Ectodermal cell (in vitro differentiated cells): ENCODE data around the gene BCL2L11.

Experiments
- H3K27ac ChIP-seq: 2 replicates; pipeline ENCODE4 v1.7.0; 2013; ENCODE audit warnings: mild to moderate bottlenecking, low read depth, low read length; ENCODE audit not compliant: insufficient read depth, poor library complexity, severe bottlenecking
- H3K27me3 ChIP-seq: 2 replicates; pipeline ENCODE4 v1.7.0; 2013; ENCODE audit warnings: mild to moderate bottlenecking, low read length; ENCODE audit not compliant: insufficient read depth, control insufficient read depth, poor library complexity, severe bottlenecking
- H3K36me3 ChIP-seq: one replicate; pipeline ENCODE4 v1.7.0; 2013; ENCODE audit warnings: low read length; ENCODE audit not compliant: control insufficient read depth, insufficient read depth
- H3K4me1 ChIP-seq: one replicate; pipeline ENCODE4 v1.7.0; 2013; ENCODE audit warnings: low read length; ENCODE audit not compliant: control insufficient read depth, insufficient read depth
- H3K4me3 ChIP-seq: 2 replicates; pipeline ENCODE4 v1.7.0; 2013; ENCODE audit warnings: low read depth, low read length, control low read depth; ENCODE audit not compliant: insufficient read depth
- H3K9me3 ChIP-seq: 2 replicates; pipeline ENCODE4 v1.7.0; 2013; ENCODE audit warnings: mild to moderate bottlenecking, low read length, moderate library complexity; ENCODE audit not compliant: control insufficient read depth
- WGBS, 2 experiments: methylation state at CpG; one replicate each; pipeline ENCODE4 v1.1.7; 2013; ENCODE audit warnings: missing lambda C conversion rate in 2 of 2; 5-methylcytosine and 5-hydroxymethylcytosine counted together

The BCL2L11 gene

DNA sequence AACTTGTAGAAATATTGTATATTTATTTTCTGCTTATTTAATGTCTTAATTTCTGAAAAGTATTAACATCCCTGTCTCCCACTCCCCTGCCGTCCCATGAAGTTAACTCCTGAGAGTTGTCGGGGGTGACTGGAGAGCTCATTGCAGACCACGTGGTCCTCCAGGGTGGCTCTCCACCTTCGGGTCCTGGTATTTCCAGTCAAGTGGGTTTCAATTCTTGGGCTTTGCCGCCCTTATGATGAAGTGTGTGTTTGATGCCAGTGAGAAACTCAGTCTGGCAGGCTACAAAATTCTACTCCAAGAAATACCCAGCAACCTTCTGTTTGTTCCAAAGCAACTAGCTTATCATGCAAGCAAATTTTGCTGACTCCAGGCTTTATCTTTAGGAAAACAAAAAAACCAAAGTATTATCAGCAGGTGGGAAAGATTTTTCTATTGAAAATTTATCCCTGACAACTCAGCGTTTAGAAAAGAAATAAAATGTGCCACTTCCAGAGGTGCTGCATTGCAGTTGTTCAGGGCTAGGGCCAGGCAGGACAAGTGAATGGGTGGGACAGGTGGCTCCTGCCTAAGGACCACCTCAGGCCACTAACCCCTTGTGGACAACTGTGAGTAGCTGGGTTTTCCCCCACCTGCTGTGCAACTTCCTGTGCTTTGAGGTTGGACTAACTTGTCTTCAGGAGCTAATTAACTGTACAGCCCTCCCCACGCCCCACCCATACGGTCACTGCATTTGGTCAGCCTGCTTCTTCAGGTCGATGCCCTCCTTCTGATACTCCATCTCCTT, 46.6 kb downstream of the BCL2L11 start:
- Histone ChIP-seq H3K36me3 (peaks cover 7% of the 10 kb centered on the region), H3K27ac (no peak overlapping the region), H3K9me3 (no peaks in the 10 kb centered on the region), H3K4me1 (peaks cover 19% of the 10 kb centered on the region), H3K27me3 (no peaks in the 10 kb centered on the region), H3K4me3 (no peak overlapping the region)
- 91% methylated on average over 8 to 9 of the region's 9 CpGs for WGBS, 2 experiments

DNA sequence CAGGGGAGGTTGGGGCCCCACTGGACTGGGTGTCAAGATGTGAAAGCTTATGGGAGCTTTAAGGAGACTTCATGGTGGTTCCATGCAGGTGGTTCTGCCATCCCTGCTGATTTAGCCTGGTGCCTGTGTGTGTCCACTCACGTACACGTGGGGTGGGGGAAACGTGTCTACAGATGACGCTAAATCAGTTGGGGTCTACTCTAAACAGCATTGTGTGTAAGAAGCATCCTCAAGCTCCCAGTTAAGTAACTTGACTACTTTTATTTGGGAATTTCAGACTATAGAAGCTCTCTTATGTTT, 47.1 kb downstream of the BCL2L11 start:
- no peak overlapping the region for H3K4me3 ChIP-seq
- peaks cover 15% of the 10 kb centered on the region for H3K4me1 ChIP-seq
- H3K27me3 ChIP-seq: no peaks in the 10 kb centered on the region
- 96% methylated on average over 4 of the region's 4 CpGs for WGBS, 2 experiments
- H3K27ac ChIP-seq: no peak overlapping the region
- H3K9me3 ChIP-seq: no peaks in the 10 kb centered on the region
- peaks cover 7% of the 10 kb centered on the region for H3K36me3 ChIP-seq

DNA sequence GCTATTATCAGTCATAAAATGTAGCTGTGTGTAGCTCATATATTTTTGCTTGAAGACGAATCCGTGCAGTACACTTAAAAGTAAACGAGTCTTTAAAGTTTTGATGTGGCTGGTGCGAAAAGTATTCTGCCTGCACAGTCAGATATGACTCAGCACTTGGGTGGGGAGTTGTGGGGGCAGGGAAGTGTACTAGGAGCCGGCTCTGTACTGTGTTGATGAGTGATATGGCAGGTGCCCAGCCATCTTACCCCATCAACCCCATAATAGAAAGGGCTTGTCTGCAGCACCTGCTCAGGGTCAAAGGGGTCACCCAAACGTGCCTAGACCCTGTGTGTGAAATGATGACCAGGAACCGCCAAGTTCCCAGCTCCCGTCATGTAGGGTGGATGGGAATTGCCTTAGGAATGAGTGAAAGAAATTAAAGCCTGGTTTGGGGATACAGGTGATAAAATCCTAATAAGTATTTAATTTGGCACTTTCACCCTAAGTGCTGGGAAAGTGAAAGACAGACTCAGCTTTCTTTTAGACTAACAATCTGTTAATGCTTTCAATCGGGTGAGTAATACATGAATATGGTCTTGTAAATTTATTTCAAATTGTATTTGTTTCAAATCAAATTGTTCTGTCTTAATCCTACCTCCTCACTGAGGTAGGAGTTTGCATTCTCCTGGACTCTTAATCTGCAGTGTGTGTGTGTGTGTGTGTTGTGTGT, 48.0 kb downstream of the BCL2L11 start:
- H3K9me3 ChIP-seq: no peaks in the 10 kb centered on the region
- H3K36me3 ChIP-seq: peaks cover 7% of the 10 kb centered on the region
- peak overlapping the region; percentile 19 for H3K27ac ChIP-seq
- H3K4me3 ChIP-seq: no peak overlapping the region
- H3K4me1 ChIP-seq: peaks cover 7% of the 10 kb centered on the region
- 93% methylated on average over 7 to 8 of the region's 9 CpGs for WGBS, 2 experiments
- no peaks in the 10 kb centered on the region for H3K27me3 ChIP-seq

DNA sequence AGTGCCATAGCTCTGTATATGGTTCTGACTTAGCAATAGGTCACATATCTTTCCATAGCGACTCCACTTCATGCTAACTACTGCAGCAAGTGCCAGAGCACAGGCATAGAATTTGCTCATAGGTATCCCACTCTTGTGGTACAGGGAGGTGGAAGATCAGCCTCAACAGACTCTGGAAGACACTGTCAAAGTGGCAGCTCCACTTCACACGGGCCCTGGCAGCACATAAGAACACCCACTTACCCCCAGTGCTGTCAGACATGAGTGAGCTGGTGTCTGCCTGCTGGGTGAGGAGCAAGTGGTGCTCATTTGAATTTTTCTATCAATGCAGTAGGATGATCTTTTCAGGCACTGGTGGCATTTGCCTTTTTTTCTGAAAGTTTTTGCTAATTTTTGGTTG, 48.6 kb downstream of the BCL2L11 start:
- Histone ChIP-seq H3K4me1 (peaks cover 5% of the 10 kb centered on the region), H3K36me3 (peaks cover 7% of the 10 kb centered on the region), H3K4me3 (no peak overlapping the region), H3K27ac (peak overlapping the region; percentile 19), H3K27me3 (no peaks in the 10 kb centered on the region), H3K9me3 (no peaks in the 10 kb centered on the region)
- WGBS, 2 experiments: 74 to 80% methylated on average over 2 of the region's 2 CpGs

DNA sequence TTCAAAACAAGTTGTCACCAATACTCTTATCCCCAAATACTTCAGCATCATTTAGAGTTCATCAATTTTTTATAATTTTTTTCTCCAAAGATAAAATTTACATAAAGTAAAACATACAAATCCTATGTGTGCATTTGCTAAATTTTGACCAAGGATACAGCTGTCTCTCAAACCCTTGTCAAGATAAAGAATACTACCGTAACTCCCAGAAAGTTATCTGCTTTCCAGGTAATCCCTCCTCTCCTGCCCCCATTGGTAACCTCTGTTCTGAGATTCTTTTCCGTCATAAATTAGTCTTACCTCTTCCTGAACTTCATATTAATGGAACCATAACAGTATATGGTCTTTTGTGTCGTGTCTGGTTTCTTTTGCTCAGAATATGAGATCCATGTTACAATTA, 49.2 kb downstream of the BCL2L11 start:
- H3K27ac ChIP-seq: no peak overlapping the region
- H3K9me3 ChIP-seq: no peaks in the 10 kb centered on the region
- no peak overlapping the region for H3K4me3 ChIP-seq
- H3K4me1 ChIP-seq: peaks cover 5% of the 10 kb centered on the region
- H3K27me3 ChIP-seq: no peaks in the 10 kb centered on the region
- H3K36me3 ChIP-seq: peaks cover 7% of the 10 kb centered on the region
- 99 to 100% methylated on average over 3 of the region's 3 CpGs for WGBS, 2 experiments

DNA sequence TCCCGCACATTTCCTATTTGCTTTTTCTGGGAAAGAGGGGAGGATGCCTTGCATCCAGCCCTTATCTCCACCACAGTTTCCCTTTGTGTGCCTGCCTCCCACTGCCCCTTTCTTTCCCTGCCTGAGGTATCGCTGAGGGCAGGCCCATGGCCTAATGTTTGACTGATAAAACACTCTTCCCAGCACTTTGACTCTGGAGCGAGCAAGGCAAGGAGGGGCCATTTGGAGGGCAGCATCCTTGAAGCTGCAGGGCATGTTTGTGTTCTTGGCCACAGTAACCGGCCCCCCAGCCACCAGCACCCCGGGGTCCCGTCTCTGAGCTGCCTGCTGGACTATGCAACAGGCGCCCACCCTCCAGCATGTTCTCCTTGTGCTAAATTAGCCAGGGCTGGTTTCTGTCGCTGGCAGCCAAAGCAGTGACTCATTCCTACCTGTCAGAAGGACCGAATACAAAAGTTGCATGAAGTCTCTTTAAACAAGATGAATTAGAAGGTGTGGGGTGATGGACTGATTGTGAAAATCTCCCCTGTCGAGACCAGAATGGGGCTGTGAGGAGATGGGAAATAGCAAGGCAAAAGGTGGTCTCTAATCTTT, 50.7 kb downstream of the BCL2L11 start:
- WGBS, 2 experiments: 73 to 74% methylated on average over 10 of the region's 10 CpGs
- Histone ChIP-seq H3K4me3 (no peak overlapping the region), H3K36me3 (peaks cover 1% of the 10 kb centered on the region), H3K27ac (no peak overlapping the region), H3K9me3 (no peaks in the 10 kb centered on the region), H3K27me3 (no peaks in the 10 kb centered on the region), H3K4me1 (peaks cover 5% of the 10 kb centered on the region)

DNA sequence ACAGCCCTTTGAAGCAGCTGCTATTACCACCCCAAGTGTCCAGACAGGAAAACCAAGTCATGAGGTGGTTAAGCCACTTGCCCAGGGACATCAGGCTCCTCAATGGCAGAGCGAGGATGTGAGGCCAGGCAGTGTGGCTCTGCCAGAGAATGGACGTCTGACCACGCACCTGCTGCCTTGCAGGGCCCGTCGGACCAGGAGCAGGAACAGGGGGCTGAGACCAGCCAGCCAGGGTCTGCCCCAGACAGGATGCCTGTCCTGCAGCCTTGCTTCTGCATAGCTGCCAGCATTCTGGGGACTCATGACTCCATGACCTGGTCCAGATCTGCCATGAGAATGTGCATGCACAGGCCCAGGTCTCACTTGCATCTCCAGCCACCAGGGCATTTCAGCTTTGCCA, 52.0 kb downstream of the BCL2L11 start:
- Histone ChIP-seq H3K27me3 (no peaks in the 10 kb centered on the region), H3K4me1 (peaks cover 5% of the 10 kb centered on the region), H3K27ac (no peak overlapping the region), H3K4me3 (no peak overlapping the region), H3K9me3 (no peaks in the 10 kb centered on the region), H3K36me3 (no peaks in the 10 kb centered on the region)
- 94 to 95% methylated on average over 5 of the region's 5 CpGs for WGBS, 2 experiments

DNA sequence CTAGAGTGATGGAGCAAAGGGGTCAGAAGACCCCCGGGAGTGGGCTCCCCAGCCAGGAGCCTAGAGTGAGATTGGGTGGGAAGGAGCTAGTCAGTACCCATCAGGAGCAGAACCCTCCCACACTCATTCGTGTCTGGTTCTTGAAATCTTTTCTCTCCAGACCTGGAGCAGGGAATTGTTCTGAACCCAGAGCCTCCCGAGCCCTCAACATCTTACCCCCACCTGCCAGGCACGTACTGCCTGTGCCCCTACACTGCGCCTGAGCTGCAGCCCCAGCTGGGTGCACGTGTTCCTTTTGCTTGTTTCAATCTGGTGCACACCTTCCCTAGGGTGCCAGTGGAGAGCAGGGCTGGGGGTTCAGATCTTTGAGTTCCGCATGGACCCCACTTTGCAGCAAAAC, 52.6 kb downstream of the BCL2L11 start:
- Histone ChIP-seq H3K4me1 (peaks cover 5% of the 10 kb centered on the region), H3K36me3 (no peaks in the 10 kb centered on the region), H3K9me3 (no peaks in the 10 kb centered on the region), H3K27ac (no peak overlapping the region), H3K4me3 (no peak overlapping the region), H3K27me3 (no peaks in the 10 kb centered on the region)
- WGBS, 2 experiments: 93% methylated on average over 7 of the region's 7 CpGs

DNA sequence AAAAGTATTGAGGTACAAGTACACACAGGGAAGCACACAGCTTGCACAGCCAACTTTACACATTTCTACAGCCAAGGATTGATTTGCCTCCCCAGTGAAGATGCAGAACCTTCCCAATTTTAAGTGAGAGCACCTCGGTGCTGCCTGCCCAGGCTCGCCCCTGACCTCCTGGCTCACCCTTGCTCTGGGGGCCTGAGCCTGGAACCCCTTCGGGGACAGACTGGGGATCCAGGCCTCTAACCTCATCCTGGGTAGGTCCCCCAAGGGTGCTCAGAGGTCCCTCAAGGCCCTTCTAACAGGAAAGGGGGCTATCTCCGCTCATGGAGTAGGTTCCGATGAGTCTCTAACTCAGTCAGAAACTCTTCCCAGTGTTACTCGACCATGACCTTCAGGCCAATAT, 53.1 kb downstream of the BCL2L11 start:
- H3K27ac ChIP-seq: no peak overlapping the region
- no peak overlapping the region for H3K4me3 ChIP-seq
- H3K4me1 ChIP-seq: peaks cover 5% of the 10 kb centered on the region
- no peaks in the 10 kb centered on the region for H3K9me3 ChIP-seq
- 92 to 95% methylated on average over 6 of the region's 6 CpGs for WGBS, 2 experiments
- no peaks in the 10 kb centered on the region for H3K36me3 ChIP-seq
- H3K27me3 ChIP-seq: no peaks in the 10 kb centered on the region

DNA sequence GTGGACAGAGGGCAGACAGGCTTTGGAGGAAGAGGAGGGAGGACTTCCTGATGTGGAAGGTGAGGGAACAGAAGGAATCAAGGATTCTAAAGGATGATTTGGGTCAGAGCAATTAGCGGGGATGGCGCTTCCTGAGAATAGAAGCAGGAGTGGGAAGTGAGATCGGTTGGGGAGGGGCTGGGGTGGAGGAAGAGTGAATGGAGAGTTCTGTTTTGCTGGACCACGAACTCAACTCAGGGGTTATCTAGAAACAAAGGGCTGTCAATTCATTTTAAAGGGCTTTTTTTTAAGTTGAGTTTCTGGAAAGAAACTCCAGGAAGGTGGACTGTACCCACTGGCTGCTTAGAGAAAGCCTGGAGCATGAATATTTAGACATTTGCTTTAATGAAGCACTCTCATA, 54.9 kb downstream of the BCL2L11 start:
- Histone ChIP-seq H3K9me3 (no peaks in the 10 kb centered on the region), H3K27ac (no peak overlapping the region), H3K36me3 (no peaks in the 10 kb centered on the region), H3K4me3 (no peak overlapping the region), H3K4me1 (peaks cover 5% of the 10 kb centered on the region), H3K27me3 (no peaks in the 10 kb centered on the region)
- WGBS, 2 experiments: 92 to 95% methylated on average over 4 of the region's 4 CpGs
